ENCODE data around the gene DCUN1D1. TPM values are rescaled to one million over a fixed set of nuclear protein-coding genes. Genes with fewer than 3 reads are reported as not detected.
A peak's percentile ranks its signal among the peaks of the same experiment; 100 is the strongest.

The DCUN1D1 gene
- total RNA-seq, 6 experiments from 2014 or later, result 15.7 to 41.5 (median 31.9) TPM

- TF ChIP-seq POLR2A (IDR thresholded peaks at IDR 0.05) (no peak), CTCF (IDR thresholded peaks at IDR 0.05) (no peak)
- H3K9me3 ChIP-seq, result no peaks in the 10 kb centered on the region
- no peaks in the 10 kb centered on the region for H3K27me3 ChIP-seq
- H3K36me3 ChIP-seq, result no peaks in the 10 kb centered on the region
- no peak overlapping the region for H3K4me3 ChIP-seq
- intact Hi-C loops (cut with DNase I), result no loop called here
- DNase-seq (no peak), ATAC-seq (no peak)
- H3K4me1 ChIP-seq, result peaks cover 0 to 44% (median 15%) of the 10 kb centered on the region in 4 donors
- 51% methylated on average over 6 of the region's 6 CpGs for WGBS (ENCODE audit: insufficient coverage, low coverage, low lambda C conversion rate, missing lambda C conversion rate)
- no peak overlapping the region for H3K27ac ChIP-seq
Observed at GRCh38 chr3:182967218-182968204, 12.8 kb downstream of the DCUN1D1 start.

GRCh38 chr3:182965861-182966366 lies 14.4 kb downstream of the DCUN1D1 start:
- H3K27me3 ChIP-seq, result no peaks in the 10 kb centered on the region
- no peaks in the 10 kb centered on the region for H3K9me3 ChIP-seq
- H3K4me1 ChIP-seq, result peaks cover 0 to 42% (median 14%) of the 10 kb centered on the region in 4 donors
- no peak overlapping the region for H3K27ac ChIP-seq
- 85% methylated on average over 9 of the region's 9 CpGs for WGBS (ENCODE audit: insufficient coverage, low coverage, low lambda C conversion rate, missing lambda C conversion rate)
- H3K36me3 ChIP-seq, result no peaks in the 10 kb centered on the region
- no peak overlapping the region for H3K4me3 ChIP-seq
- intact Hi-C loops (cut with DNase I), result no loop called here
- no peak for ATAC-seq
- TF ChIP-seq CTCF (IDR thresholded peaks at IDR 0.05) (no peak), POLR2A (IDR thresholded peaks at IDR 0.05) (no peak)
- no peak for DNase-seq

- ATAC-seq, result no peak
- H3K4me1 ChIP-seq, result peaks cover 0 to 41% (median 8%) of the 10 kb centered on the region in 4 donors
- H3K36me3 ChIP-seq, result no peaks in the 10 kb centered on the region
- H3K4me3 ChIP-seq, result no peak overlapping the region
- no peaks in the 10 kb centered on the region for H3K9me3 ChIP-seq
- DNase-seq, result no peak
- intact Hi-C loops (cut with DNase I), result no loop called here
- 75% methylated on average over 1 of the region's 1 CpG for WGBS (ENCODE audit: insufficient coverage, low coverage, low lambda C conversion rate, missing lambda C conversion rate)
- no peaks in the 10 kb centered on the region for H3K27me3 ChIP-seq
- no peak overlapping the region for H3K27ac ChIP-seq
- no peak for TF ChIP-seq CTCF (IDR thresholded peaks at IDR 0.05)
- no peak for TF ChIP-seq POLR2A (IDR thresholded peaks at IDR 0.05)
Observed at GRCh38 chr3:182964179-182964578, 16.2 kb downstream of the DCUN1D1 start.

- H3K4me1 ChIP-seq, result peaks cover 0 to 28% (median 2%) of the 10 kb centered on the region in 4 donors
- no peak overlapping the region for H3K4me3 ChIP-seq
- H3K27ac ChIP-seq, result peak overlapping the region in 2 of 3 donors; percentile 63 to 71
- TF ChIP-seq POLR2A (IDR thresholded peaks at IDR 0.05), result no peak
- intact Hi-C loops (cut with DNase I), result no loop called here
- no peaks in the 10 kb centered on the region for H3K9me3 ChIP-seq
- H3K36me3 ChIP-seq, result peaks cover 0 to 3% (median 0%) of the 10 kb centered on the region in 4 donors
- no peaks in the 10 kb centered on the region for H3K27me3 ChIP-seq
- DNase-seq, result peak in 1 of 3 donors; percentile 71
- peak; percentile 69 to 92 (median 87) for ATAC-seq
Observed at GRCh38 chr3:182962166-182962565, 18.2 kb downstream of the DCUN1D1 start.
